K562 (cell line): ENCODE results near the gene MDK.

ENCODE experiments used
- DIDO1 ChIP-seq: fragments of 450-650 bp; IDR thresholded peaks from 2 replicates; pipeline ENCODE4 v1.6.1; 2016; ENCODE audit warnings: low read depth, missing biosample characterization, missing genetic modification characterization
- EZH2 ChIP-seq: IDR thresholded peaks from 2 replicates; pipeline ENCODE4 v1.6.1; 2012; ENCODE audit warnings: low read depth, mild to moderate bottlenecking, inconsistent platforms, low read length, borderline replicate concordance
- HDGF ChIP-seq: fragments of 450-650 bp; IDR thresholded peaks from 2 replicates; pipeline ENCODE4 v1.6.1; 2016
- NONO ChIP-seq, 2 experiments: fragments of 200-400 bp in 1 of 2; fragments of 450-650 bp in 1 of 2; formaldehyde crosslinking in 1 of 2; IDR thresholded peaks; 2 replicates each; pipeline ENCODE4 v1.6.1; 2017; ENCODE audit warnings: low read depth in 2 of 2, mild to moderate bottlenecking in 2 of 2, moderate library complexity in 2 of 2, low read length in 1 of 2
- PHF8 ChIP-seq: fragments of 200-600 bp; sonication (generic); IDR thresholded peaks from 2 replicates; pipeline ENCODE4 v1.6.1; 2012; ENCODE audit warnings: mixed run types, mild to moderate bottlenecking, inconsistent platforms, low read length, moderate library complexity, borderline replicate concordance
- POLR2A ChIP-seq: fragments of 450-650 bp; conservative IDR thresholded peaks from 2 replicates; pipeline ENCODE4 v1.6.1; 2016
- TAF1 ChIP-seq: IDR thresholded peaks from 2 replicates; pipeline ENCODE4 v1.6.1; 2011; ENCODE audit warnings: mild to moderate bottlenecking, low read length, moderate library complexity; ENCODE audit not compliant: insufficient read depth, control insufficient read depth, severe bottlenecking; ENCODE audit errors: extremely low read depth
- ZNF384 ChIP-seq: IDR thresholded peaks from 2 replicates; pipeline ENCODE4 v1.6.1; 2012; ENCODE audit warnings: low read depth, low read length, improper control_type of control experiment
- TF ChIP-seq, protein P1 (sequence below), 2 experiments: fragments of 450-650 bp in 1 of 2; IDR thresholded peaks; 2 replicates each; pipeline ENCODE4 v1.6.1; 2011 to 2017; ENCODE audit warnings: low read depth in 2 of 2, antibody characterized with exemption in 1 of 2, borderline replicate concordance in 1 of 2, low read length in 1 of 2, mild to moderate bottlenecking in 1 of 2, mixed read lengths in 1 of 2; ENCODE audit not compliant: control insufficient read depth in 1 of 2
- TF ChIP-seq, protein P2 (sequence below): sonication (generic); formaldehyde crosslinking; IDR thresholded peaks from 2 replicates; pipeline ENCODE4 v1.8.0; 2023; ENCODE audit warnings: mild to moderate bottlenecking, missing genetic modification reagents

DNA sequence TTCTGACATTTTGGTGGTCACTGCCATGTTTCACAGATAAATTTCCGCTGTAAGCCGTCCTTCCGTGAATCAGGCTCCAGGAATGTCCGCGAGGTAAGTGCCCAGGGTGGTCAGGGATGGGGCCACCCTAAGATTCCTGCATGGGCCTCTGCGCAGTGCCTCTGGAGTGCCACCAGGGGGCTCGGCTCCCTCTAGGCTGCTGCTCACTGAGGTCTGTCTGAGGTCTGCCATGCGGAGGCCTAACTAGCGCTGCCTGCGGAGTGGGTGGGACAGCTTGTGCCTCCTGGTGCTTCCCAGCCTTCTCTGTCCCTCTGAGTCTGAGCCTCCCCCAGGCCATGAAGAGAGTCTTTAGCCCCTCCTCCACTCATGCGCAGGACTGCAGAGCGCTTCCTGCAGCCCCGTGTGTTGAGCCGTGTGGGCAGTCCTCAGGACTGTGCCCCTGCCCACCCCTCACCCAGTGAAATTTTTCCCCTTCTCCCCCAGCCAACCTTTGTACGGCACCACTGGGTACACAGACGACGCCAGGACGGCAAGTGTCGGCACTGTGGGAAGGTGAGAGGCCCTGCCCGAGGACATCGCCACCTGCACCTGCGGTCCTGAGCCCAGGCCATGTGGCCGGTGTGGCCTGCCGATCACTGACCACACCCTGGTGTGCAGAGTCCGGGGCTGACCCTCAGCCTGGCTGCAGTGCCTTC is 11.9 kb upstream of the MDK start:
- TF ChIP-seq EZH2 = no peak
- TF ChIP-seq, protein P1, sequence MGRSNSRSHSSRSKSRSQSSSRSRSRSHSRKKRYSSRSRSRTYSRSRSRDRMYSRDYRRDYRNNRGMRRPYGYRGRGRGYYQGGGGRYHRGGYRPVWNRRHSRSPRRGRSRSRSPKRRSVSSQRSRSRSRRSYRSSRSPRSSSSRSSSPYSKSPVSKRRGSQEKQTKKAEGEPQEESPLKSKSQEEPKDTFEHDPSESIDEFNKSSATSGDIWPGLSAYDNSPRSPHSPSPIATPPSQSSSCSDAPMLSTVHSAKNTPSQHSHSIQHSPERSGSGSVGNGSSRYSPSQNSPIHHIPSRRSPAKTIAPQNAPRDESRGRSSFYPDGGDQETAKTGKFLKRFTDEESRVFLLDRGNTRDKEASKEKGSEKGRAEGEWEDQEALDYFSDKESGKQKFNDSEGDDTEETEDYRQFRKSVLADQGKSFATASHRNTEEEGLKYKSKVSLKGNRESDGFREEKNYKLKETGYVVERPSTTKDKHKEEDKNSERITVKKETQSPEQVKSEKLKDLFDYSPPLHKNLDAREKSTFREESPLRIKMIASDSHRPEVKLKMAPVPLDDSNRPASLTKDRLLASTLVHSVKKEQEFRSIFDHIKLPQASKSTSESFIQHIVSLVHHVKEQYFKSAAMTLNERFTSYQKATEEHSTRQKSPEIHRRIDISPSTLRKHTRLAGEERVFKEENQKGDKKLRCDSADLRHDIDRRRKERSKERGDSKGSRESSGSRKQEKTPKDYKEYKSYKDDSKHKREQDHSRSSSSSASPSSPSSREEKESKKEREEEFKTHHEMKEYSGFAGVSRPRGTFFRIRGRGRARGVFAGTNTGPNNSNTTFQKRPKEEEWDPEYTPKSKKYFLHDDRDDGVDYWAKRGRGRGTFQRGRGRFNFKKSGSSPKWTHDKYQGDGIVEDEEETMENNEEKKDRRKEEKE (IDR thresholded peaks at IDR 0.05; ENCODE audit: borderline replicate concordance in 1 of 2, control insufficient read depth in 1 of 2, low read depth in 2 of 2, low read length in 1 of 2) = no peak
- no peak for TF ChIP-seq POLR2A
- no peak for TF ChIP-seq HDGF
- no peak for TF ChIP-seq PHF8
- no peak for TF ChIP-seq ZNF384
- TF ChIP-seq NONO (IDR thresholded peaks at IDR 0.05; ENCODE audit: low read depth in 2 of 2, low read length in 1 of 2) = no peak
- no peak for TF ChIP-seq TAF1
- TF ChIP-seq DIDO1 (tag) = no peak
- TF ChIP-seq, protein P2, sequence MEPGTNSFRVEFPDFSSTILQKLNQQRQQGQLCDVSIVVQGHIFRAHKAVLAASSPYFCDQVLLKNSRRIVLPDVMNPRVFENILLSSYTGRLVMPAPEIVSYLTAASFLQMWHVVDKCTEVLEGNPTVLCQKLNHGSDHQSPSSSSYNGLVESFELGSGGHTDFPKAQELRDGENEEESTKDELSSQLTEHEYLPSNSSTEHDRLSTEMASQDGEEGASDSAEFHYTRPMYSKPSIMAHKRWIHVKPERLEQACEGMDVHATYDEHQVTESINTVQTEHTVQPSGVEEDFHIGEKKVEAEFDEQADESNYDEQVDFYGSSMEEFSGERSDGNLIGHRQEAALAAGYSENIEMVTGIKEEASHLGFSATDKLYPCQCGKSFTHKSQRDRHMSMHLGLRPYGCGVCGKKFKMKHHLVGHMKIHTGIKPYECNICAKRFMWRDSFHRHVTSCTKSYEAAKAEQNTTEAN (CRISPR knock-in tag) = no peak
